ENCODE results near the gene TMUB2.

GRCh38 chr17:44220213-44221083 is 33.7 kb downstream of the TMUB2 start:
- TF ChIP-seq SIN3A (IDR thresholded peaks at IDR 0.05; ENCODE audit: low read depth) (no peak), CTCF (IDR thresholded peaks at IDR 0.05 in 2 of 3, conservative IDR thresholded peaks at IDR 0.05 in 1 of 3; ENCODE audit: borderline replicate concordance in 1 of 3, insufficient read depth in 1 of 3, low read depth in 2 of 3, low read length in 2 of 3) (no peak), EZH2phosphoT487 (IDR thresholded peaks at IDR 0.05; ENCODE audit: borderline replicate concordance) (no peak), ZFX (IDR thresholded peaks at IDR 0.05) (peak; percentile 73), POLR2A (IDR thresholded peaks at IDR 0.05; ENCODE audit: borderline replicate concordance, extremely low read depth, insufficient read depth, insufficient read length) (no peak), MAX (IDR thresholded peaks at IDR 0.05) (no peak), ZBTB33 (IDR thresholded peaks at IDR 0.05; ENCODE audit: extremely low read depth, insufficient replicate concordance, low read length) (no peak), REST (IDR thresholded peaks at IDR 0.05; ENCODE audit: low read depth) (no peak)
